Skin epidermis (tissue), 12 donors: ENCODE results near the gene BEST2.

ENCODE experiments used
- H3K27ac ChIP-seq, 21 experiments: fragments of 200-600 bp; sonication (generic) in 11 of 21; one replicate each; pipeline ENCODE4 v1.5.0; 2020; ENCODE audit warnings: mild to moderate bottlenecking in 3 of 21, inconsistent platforms in 2 of 21, moderate library complexity in 2 of 21
- H3K4me3 ChIP-seq, 7 experiments: fragments of 200-600 bp; sonication (generic) in 2 of 7; one replicate each; pipeline ENCODE4 v1.5.0; 2020; ENCODE audit warnings: inconsistent platforms in 2 of 7, mild to moderate bottlenecking in 2 of 7, moderate library complexity in 1 of 7

BEST2 gene

DNA sequence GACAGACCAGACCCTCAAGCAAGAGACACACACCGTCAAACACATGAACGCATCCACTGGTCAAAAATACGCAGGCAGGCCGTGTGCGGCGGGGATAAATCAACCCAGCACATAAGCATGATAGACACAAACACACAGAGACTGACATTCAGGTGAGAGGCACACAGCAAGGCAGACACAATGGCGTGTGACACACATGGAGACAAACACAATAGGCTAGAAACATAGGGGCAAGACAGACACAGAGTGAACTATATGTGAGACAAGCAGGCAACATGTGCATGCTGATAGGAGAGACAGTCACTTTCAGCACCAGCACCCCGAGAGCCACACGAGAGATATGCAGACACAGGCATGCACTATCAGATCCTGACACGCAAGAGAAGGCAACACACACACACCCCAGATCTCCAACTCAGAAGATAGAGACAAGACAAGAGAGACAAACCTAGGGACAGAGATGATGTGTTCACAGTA, 32.8 kb downstream of the BEST2 start:
- Histone ChIP-seq H3K4me3 (peak overlapping the region in 3 of 7 experiments; percentile 0 to 39 (median 1)), H3K27ac (peak overlapping the region; percentile 79 to 100 (median 98))

DNA sequence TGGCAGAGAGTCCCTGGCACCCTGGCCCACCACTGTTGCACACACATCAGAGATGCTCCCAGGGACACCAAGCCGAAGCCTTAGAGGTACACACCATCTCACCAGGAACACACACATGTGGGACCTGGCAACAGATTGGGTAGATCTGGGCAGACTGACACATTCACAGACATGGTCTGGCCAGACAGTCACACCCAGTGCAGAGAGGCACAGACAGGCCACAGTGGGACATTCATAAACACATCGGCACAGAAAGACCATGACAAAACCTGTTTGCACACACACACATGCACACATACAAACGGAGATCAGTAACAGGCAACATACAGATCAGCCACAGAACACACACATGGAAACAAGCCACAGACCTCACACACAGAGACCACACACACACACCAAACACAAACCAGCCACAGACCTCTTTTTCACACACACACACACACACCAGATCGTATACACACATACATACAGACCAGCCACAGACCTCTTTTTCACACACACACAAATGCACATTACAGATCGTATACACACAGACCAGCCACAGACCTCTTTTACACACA, 33.4 kb downstream of the BEST2 start:
- H3K4me3 ChIP-seq: peak overlapping the region in 1 of 7 experiments; percentile 0

DNA sequence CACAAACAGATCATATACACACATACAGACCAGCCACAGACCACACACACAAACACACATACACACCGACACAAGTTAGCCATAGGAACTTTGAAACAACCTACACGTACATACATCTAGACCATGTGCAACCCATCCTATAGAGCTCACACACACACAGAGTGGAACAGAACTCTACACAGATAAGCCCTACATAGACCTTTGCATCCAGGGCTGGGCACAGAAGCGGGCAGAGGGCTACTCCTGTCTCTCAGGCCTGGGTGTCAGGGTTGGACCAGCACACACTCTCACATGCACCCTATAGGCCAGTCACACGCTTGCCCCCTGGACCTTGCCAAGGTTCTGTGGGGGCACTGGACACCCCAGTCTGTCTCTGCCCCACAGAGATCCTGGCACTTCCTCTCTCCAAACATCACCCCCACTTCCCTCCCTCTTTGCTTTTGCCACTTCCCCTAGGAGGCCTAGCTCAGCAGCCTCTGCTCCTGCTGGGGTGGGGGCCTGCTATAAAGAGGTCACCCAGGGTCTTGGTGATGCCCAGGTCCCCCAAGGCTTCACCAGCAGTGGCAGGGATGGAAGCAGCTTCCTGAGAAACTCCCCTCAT, 33.9 kb downstream of the BEST2 start:
- peak overlapping the region; percentile 67 to 100 (median 98) for H3K27ac ChIP-seq
- peak overlapping the region in 1 of 7 experiments; percentile 1 for H3K4me3 ChIP-seq

More for the DNA sequence above, 33.4 kb downstream of the BEST2 start:
- peak overlapping the region in 20 of 21 experiments; percentile 95 to 100 (median 98) for H3K27ac ChIP-seq

DNA sequence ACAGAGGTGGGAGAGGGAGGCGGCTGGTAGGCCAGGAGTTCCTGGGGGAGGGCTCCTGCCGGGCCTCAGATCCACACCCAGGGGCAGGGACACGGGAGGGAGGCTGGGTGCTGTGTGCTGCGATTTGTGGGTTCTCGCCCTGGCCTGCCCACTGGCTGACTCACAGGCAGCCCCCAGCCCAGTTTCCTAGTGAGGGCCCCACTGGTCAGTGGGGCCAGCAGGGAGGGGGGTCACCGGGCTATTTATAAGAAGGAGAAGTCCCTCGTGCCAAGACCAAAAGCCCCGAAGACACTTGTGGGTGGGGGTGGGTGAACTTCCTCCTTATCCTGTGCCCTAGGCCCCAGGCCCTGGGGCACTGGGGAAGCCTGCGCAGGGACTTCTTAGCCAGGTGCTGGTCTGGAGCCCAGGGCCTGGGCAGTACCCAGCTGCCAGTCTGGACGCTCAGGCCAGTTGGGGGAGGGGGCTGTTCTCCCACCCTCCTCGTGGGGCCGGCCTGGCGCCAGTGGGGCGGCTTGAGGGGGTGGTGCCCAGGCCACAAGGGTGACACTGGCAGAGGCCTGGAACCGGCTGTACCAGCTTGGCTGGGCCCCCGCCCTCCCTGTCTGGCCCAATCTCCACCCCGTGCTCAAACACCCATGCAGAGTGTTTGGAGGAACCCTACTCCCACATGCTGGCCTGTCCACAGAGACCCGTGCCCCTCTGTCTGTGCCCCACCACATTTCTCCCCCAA, 34.7 kb downstream of the BEST2 start:
- Histone ChIP-seq H3K27ac (peak overlapping the region; percentile 67 to 100 (median 98)), H3K4me3 (peak overlapping the region in 1 of 7 experiments; percentile 1)

DNA sequence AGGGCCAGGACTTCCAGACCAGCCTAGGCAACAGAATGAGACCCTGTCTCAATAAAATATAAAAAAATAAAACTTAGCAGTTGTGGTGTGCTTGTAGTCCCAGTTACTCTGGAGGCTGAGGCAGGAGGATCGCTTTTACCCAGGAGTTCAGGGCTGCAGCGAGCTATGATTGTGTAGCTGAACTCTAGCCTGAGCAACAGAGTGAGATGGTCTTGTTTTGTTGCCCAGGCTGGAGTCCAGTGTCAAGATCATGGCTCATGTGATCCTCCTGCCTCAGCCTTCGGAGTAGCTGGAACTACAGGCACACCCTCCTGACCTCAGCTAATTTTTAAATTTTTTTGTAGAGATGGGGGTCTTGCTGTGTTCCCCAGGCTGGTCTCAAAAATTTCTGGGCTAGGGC, 35.4 kb downstream of the BEST2 start:
- Histone ChIP-seq H3K4me3 (no peak overlapping the region), H3K27ac (peak overlapping the region; percentile 67 to 100 (median 98))

DNA sequence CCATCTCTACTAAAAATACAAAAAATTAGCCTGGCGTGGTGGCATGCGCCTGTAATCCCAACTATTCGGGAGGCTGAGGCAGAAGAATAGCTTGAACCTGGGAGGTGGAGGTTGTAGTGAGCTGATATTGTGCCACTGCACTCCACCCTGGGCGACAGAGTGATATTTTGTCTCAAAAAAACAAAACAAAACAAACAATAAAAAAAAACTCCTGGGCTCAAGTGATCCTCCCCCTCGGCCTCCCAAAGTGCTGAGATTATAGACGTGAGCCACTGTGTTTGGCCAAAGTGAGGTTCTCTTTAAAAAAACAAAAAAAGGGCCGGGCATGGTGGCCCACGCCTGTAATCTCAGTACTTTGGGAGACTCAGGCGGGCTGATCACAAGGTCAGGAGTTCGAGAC, 35.9 kb downstream of the BEST2 start:
- H3K4me3 ChIP-seq: no peak overlapping the region
- peak overlapping the region in 20 of 21 experiments; percentile 95 to 100 (median 98) for H3K27ac ChIP-seq

DNA sequence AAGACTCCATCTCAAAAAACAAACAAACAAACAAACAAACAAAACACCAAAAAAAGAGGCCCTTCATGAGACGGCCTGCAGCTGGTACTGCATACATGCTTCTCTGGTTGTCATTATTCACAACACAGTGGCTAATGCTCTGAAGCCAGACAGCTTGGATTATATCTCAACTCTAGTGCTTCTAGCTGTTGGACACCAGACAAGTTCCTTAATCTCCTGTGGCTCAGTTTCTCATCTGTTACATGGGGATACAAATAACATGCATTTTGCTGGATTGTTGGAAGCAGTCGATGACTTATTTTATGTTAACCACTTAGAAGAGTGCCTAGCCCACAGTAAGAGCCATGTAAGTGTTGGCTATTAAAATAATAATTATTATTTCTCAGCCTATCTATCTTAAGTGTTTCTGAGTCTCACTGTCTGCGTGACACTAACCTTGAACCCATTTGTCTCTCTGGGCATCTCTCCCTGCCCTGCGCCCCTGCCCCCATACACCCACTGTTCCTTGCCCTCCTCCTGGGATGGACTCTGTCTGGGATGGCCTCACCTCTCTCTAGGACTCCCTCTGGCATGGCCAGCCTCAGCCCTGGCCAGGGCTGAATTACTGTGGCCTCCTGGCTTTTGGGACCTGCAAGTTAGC, 36.6 kb downstream of the BEST2 start:
- Histone ChIP-seq H3K27ac (peak overlapping the region; percentile 89 to 100 (median 98)), H3K4me3 (peak overlapping the region in 6 of 7 experiments; percentile 57 to 97 (median 85))

DNA sequence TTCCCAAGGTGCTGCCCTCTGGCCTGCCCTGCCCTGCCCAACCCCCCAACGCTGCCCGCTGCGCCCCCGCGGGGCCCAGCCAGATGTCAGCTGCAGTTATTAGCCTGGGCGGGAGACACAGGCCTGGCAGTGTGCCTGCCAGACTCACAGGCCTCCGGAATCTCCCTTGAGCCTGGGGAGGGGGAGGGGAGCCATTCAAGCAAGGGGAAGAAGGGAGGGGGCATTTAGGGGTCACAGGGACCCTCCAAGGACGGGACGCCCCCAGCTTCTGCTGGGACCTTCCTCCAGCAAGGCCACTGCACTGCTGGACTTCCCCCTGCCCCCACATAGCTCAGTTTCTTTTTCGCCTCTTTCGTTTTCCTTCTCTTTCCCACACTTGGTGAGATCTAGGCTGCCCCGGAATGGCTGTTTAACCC, 37.1 kb downstream of the BEST2 start:
- peak overlapping the region; percentile 89 to 100 (median 98) for H3K27ac ChIP-seq
- H3K4me3 ChIP-seq: peak overlapping the region; percentile 57 to 98 (median 86)

DNA sequence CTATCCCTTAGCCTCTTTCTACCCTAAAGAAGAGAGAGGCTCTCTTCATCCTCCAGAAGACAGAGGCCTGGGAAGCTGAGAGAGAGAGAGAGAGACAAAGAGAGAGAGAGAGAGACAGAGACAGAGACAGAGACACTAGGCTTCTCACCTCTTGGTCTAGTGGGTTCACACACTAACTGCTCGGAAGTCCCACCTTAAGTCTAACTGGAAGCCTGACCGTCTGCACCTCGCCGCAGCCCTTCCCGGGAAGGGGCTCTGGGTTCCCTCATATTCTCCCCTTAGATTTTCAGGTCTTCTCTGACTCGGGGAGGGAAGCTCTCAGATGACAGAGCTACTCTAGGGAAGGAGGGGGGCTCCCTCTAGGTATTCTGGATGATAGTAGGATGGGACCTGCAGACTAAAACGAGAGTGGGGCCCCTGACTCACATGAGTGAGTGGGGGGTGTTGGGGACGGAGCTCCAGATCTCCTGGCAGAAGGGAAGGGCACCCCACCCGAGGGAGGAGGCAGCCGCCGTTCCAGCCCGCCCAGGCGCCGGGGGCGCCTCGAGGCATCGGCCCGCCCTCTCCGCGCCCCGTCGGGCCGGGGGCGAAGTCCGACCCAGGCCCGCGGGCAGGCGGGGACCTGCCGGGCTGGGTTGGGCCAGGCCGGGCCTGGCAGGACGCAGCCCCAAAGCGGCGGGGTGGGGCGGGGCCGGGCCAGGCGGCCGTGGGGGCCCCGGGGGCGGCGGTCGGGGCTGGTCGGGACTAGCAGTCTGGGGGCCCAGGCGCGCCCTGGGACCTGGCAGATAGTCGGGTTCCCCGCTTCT, 37.7 kb downstream of the BEST2 start:
- Histone ChIP-seq H3K4me3 (peak overlapping the region; percentile 57 to 98 (median 86)), H3K27ac (peak overlapping the region; percentile 89 to 100 (median 98))

DNA sequence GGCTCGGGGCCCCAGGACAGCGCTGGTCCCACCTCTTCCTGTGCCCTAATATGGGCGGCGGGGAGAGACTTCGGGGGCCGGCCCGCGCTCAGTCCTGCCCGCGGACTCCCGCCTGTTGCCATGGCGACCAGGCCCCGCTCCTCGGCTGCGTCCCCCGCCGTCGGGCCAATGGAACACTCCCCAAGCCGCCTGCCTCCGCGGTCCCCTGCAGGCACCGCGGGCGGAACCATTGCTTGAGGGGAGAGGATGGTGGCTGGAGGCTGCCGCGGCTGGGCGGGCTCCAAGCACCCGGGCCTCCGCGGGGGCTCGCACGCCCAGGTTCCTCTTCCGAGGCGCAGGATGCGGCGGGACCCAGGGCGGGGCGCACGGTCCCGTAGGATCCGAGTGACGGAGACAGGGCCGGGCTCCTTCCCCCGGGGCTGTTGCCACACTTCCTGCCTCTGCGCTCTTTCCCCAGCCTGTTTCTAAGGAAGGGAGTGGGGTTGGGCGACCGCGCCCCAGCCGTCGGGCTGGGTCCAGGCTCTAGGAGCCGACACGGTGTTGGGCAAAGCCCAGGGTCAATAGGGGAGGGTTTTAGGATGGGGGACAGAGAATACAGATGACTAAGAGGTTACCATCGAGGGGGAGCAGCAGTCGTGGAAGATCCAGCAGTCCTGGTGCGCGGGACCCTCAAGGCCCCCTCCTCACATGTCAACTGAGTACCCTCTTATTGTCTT, 38.5 kb downstream of the BEST2 start:
- Histone ChIP-seq H3K4me3 (peak overlapping the region; percentile 57 to 98 (median 86)), H3K27ac (peak overlapping the region; percentile 89 to 100 (median 98))

DNA sequence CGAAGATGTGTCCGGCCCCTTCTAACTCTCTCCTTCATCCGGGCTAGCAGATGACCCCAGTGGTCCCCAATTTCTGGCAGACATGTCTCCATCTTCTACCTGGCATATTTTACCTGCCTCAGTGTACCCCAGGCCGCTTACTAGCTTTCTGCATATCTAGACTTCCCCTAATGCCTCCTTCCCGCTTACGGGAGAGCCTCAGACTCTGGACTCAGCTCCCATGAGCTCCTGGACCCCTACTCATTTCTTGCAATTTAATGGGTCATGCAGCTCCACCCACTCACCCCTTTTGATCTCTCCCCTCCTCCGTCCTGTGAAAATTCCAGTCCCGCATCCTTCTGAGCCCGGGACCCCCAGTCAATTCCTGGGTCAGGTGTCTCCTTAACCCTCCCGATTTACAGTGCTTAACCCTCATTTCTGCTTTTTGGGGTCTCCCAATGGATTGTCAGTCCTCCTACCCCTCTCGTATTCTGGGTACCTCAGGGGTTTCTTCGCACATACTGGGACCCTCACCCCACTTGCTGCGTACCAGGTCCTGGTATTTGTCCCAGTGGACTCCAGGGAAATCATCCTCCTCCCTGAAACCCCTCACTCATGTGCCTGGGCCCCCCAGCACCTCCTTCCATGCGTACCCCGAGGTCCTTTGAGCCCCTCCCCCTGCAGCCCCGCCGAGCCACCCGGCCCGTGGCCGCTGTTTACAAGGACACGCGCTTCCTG, 39.2 kb downstream of the BEST2 start:
- Histone ChIP-seq H3K4me3 (peak overlapping the region; percentile 57 to 98 (median 86)), H3K27ac (peak overlapping the region; percentile 89 to 100 (median 98))

DNA sequence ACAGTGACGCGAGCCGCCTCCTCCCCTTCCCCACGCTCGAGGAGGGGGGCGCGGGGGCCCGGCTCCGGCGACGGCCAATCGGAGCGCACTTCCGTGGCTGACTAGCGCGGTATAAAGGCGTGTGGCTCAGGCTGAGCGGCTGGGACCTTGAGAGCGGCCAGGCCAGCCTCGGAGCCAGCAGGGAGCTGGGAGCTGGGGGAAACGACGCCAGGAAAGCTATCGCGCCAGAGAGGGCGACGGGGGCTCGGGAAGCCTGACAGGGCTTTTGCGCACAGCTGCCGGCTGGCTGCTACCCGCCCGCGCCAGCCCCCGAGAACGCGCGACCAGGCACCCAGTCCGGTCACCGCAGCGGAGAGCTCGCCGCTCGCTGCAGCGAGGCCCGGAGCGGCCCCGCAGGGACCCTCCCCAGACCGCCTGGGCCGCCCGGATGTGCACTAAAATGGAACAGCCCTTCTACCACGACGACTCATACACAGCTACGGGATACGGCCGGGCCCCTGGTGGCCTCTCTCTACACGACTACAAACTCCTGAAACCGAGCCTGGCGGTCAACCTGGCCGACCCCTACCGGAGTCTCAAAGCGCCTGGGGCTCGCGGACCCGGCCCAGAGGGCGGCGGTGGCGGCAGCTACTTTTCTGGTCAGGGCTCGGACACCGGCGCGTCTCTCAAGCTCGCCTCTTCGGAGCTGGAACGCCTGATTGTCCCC, 39.9 kb downstream of the BEST2 start, which contains the start of gene JUNB:
Gene JUNB (plus strand): TSS at position 142 of the 706 bp plus-strand sequence. CDS start 286 bp downstream, at position 428.
- Histone ChIP-seq H3K4me3 (peak within 1 kb of the TSS; percentile 57 to 98 (median 86)), H3K27ac (peak within 1 kb of the TSS; percentile 89 to 100 (median 98))

DNA sequence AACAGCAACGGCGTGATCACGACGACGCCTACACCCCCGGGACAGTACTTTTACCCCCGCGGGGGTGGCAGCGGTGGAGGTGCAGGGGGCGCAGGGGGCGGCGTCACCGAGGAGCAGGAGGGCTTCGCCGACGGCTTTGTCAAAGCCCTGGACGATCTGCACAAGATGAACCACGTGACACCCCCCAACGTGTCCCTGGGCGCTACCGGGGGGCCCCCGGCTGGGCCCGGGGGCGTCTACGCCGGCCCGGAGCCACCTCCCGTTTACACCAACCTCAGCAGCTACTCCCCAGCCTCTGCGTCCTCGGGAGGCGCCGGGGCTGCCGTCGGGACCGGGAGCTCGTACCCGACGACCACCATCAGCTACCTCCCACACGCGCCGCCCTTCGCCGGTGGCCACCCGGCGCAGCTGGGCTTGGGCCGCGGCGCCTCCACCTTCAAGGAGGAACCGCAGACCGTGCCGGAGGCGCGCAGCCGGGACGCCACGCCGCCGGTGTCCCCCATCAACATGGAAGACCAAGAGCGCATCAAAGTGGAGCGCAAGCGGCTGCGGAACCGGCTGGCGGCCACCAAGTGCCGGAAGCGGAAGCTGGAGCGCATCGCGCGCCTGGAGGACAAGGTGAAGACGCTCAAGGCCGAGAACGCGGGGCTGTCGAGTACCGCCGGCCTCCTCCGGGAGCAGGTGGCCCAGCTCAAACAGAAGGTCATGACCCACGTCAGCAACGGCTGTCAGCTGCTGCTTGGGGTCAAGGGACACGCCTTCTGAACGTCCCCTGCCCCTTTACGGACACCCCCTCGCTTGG, 40.7 kb downstream of the BEST2 start:
- peak overlapping the region; percentile 89 to 100 (median 98) for H3K27ac ChIP-seq
- peak overlapping the region; percentile 57 to 98 (median 86) for H3K4me3 ChIP-seq

DNA sequence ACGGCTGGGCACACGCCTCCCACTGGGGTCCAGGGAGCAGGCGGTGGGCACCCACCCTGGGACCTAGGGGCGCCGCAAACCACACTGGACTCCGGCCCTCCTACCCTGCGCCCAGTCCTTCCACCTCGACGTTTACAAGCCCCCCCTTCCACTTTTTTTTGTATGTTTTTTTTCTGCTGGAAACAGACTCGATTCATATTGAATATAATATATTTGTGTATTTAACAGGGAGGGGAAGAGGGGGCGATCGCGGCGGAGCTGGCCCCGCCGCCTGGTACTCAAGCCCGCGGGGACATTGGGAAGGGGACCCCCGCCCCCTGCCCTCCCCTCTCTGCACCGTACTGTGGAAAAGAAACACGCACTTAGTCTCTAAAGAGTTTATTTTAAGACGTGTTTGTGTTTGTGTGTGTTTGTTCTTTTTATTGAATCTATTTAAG, 41.3 kb downstream of the BEST2 start:
- Histone ChIP-seq H3K4me3 (peak overlapping the region; percentile 57 to 98 (median 86)), H3K27ac (peak overlapping the region; percentile 89 to 100 (median 98))

DNA sequence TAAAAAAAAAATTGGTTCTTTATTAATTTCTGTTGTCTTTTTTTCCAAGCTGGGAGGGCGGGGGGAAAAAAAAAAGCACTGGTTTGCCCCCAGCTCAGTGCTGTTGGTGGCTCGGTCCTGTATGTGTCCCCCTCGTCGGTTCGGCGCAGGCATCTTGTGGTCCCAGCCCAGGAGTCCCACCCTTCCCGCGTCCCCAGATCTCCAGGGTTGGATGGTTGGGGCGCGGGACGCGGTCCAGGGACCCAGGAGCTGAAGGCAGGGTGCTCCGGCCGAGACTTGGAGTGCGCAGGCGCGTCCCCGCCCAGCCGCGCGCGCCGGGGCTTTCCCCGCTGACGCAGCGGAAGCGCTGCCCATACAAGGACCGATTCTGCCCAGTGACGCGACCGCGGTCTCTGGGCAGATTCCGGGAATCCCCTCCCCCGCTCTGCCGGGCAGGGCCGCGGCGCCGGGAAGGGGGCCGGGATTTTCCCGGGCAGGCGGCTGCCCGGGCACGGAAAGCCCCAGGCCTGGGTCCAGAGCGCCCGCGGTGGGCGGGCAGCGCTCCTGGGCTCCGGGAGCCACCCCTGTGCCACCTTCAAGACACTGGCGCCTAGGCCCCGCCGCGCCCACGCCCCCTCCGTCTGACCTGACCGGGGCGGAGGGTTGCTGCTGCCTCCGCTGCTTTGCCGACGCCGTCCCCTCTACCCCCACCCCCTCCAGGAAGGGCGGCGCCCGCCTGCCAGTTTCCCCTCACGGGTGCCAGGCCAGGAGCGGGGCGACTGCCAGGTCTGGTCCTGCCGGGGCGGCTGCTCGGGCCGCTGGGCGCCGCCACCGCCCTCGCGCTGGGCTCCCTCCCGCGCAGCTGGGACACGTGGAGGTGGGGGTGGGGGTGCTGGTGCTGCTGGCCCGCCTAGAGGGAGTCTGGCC, 42.0 kb downstream of the BEST2 start:
- Histone ChIP-seq H3K4me3 (peak overlapping the region; percentile 57 to 98 (median 86)), H3K27ac (peak overlapping the region; percentile 89 to 100 (median 98))
